22Rv1 (cell line): Measurements from ENCODE around the gene LUZP1.

Experiments
- ZFX ChIP-seq: fragments of 450-650 bp; IDR thresholded peaks from 2 replicates; pipeline ENCODE4 v1.6.1; 2017; ENCODE audit warnings: antibody characterized with exemption, borderline replicate concordance
- TF ChIP-seq, protein P1 (sequence below): fragments of 450-650 bp; IDR thresholded peaks from 2 replicates; pipeline ENCODE4 v1.5.1; 2017; ENCODE audit warnings: mild to moderate bottlenecking

DNA sequence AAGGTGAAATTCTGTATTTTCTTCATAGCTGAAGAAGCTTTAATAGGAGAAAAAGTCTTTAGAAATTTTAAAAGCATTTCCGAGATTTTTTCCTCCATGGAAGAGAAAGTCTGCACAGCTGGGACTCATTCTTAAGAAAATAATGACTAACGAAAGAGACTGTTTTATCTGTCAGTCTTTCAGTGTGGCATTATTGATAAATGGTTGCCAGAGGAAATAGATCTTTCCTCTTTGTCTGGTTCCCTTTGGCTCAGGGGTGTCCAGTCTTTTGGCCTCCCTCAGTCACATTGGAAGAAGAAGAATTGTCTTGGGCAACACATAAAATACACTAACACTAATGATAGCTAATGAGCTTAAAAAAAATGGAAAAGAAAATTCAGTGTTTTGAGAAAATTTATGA lies 99.5 kb downstream of the LUZP1 start:
- TF ChIP-seq, protein P1, sequence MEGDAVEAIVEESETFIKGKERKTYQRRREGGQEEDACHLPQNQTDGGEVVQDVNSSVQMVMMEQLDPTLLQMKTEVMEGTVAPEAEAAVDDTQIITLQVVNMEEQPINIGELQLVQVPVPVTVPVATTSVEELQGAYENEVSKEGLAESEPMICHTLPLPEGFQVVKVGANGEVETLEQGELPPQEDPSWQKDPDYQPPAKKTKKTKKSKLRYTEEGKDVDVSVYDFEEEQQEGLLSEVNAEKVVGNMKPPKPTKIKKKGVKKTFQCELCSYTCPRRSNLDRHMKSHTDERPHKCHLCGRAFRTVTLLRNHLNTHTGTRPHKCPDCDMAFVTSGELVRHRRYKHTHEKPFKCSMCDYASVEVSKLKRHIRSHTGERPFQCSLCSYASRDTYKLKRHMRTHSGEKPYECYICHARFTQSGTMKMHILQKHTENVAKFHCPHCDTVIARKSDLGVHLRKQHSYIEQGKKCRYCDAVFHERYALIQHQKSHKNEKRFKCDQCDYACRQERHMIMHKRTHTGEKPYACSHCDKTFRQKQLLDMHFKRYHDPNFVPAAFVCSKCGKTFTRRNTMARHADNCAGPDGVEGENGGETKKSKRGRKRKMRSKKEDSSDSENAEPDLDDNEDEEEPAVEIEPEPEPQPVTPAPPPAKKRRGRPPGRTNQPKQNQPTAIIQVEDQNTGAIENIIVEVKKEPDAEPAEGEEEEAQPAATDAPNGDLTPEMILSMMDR = no peak
- no peak for TF ChIP-seq ZFX
